KOPT-K1 (cell line): Measurements from ENCODE around the gene HSPA1A.

Experiments
- H3K27ac ChIP-seq: fragments of 200-600 bp; sonication (generic); 2 replicates; pipeline ENCODE4 v1.5.1; 2016; ENCODE audit warnings: antibody characterized with exemption, mild to moderate bottlenecking, low read depth, low read length; ENCODE audit not compliant: poor library complexity, severe bottlenecking
- H3K36me3 ChIP-seq: fragments of 200-600 bp; sonication (generic); 2 replicates; pipeline ENCODE4 v1.5.1; 2017; ENCODE audit warnings: antibody characterized with exemption, mild to moderate bottlenecking, low read length, moderate library complexity; ENCODE audit not compliant: insufficient read depth
- H3K9me3 ChIP-seq: fragments of 200-600 bp; sonication (generic); 2 replicates; pipeline ENCODE4 v1.5.1; 2017; ENCODE audit warnings: antibody characterized with exemption, low read length, mild to moderate bottlenecking; ENCODE audit not compliant: insufficient read depth, poor library complexity, severe bottlenecking

The HSPA1A gene

DNA sequence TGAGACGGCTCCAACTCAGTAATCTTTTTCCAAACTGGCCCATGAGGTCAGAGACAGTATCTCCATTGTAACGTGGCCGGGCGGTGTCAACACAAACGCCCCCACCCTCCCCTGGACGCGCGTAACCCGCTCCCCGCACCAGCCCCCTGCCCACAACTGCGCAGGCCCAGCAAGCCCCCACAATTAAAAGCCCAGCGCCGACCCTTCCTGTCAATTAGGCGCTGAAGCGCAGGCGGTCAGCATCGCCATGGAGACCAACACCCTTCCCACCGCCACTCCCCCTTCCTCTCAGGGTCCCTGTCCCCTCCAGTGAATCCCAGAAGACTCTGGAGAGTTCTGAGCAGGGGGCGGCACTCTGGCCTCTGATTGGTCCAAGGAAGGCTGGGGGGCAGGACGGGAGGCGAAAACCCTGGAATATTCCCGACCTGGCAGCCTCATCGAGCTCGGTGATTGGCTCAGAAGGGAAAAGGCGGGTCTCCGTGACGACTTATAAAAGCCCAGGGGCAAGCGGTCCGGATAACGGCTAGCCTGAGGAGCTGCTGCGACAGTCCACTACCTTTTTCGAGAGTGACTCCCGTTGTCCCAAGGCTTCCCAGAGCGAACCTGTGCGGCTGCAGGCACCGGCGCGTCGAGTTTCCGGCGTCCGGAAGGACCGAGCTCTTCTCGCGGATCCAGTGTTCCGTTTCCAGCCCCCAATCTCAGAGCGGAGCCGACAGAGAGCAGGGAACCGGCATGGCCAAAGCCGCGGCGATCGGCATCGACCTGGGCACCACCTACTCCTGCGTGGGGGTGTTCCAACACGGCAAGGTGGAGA is at the start of gene HSPA1A, which contains the start of gene HSPA1L:
TSS of gene HSPA1A (plus strand) at position 519 of the 814 bp plus-strand sequence. CDS start at position 733, 214 bp downstream.
TSS of gene HSPA1L (minus strand) at position 259 of the 814 bp plus-strand sequence. CDS start 3,311 bp downstream, outside the sequence.
- Histone ChIP-seq H3K27ac (no peak within 1 kb of the TSS), H3K36me3 (no peaks in the 10 kb centered on the region), H3K9me3 (no peaks in the 10 kb centered on the region)

DNA sequence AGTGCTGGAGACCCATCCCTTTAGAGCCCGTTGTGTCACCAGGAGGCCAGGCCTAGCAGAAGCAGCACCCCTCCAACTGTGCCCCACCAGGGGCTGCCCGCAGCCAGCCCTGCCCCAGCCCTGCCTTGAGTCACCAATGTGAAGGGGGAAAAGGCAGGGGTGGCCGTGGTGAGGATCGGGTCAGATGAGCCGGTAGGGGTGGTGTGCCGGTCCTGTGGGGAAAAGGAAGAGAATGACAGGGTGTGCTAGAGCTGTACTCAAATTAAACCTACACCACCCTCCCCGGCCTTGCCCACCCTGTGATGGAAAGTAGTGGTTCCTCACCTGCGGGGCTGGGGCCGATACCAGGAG is 49.8 kb upstream of the HSPA1A start:
- Histone ChIP-seq H3K36me3 (peaks cover 53% of the 10 kb centered on the region), H3K9me3 (no peaks in the 10 kb centered on the region), H3K27ac (no peak overlapping the region)

DNA sequence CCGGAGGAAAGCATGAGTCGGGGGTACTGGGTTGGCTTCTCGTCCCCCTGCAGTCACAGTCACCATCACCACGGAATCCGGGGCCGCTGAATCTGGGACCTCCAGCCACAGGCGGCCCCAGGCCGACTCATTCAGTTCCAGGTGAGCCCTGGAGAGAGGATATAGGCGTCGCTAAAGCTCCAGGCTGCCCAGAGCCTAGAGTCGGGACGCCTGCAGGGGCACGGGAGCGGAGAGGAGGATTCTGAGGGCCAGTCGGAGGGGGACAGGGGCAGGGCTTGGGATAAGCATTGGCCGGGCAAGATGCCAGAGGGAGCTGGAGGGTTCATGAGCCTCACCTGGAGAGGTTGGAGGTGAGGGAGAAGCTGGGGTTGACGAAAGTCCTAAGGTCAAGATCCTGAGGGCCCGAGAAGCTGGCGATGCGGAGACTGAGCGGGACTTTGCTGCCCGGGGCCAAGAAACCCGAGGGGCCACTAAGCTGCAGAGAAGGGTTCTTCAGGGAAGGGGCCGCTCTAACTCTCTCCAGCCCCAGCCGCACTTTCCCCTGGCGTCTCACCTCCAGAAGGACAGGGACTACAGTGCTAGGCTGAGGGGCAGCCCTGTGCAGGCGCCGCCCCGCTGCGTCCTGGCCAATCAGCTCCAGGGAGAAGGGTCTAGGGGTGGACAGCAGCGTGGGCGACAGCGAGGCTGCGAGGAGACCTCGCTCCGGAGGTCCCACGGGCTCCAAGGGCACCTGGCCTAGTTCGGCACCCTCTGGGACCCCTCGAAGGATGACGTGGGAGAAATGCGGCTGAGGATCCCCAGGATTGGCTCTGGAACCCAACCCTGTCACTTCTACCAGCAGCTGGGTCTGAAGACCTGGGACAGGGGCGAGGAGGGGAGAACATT is 49.2 kb upstream of the HSPA1A start:
- H3K9me3 ChIP-seq, result no peaks in the 10 kb centered on the region
- no peak overlapping the region for H3K27ac ChIP-seq
- peaks cover 47% of the 10 kb centered on the region for H3K36me3 ChIP-seq

- Histone ChIP-seq H3K27ac (no peak overlapping the region), H3K9me3 (no peaks in the 10 kb centered on the region), H3K36me3 (peaks cover 37% of the 10 kb centered on the region)
Observed at GRCh38 chr6:31767096-31767645, 48.2 kb upstream of the HSPA1A start.

GRCh38 chr6:31768363-31769257 is 46.7 kb upstream of the HSPA1A start:
- no peak overlapping the region for H3K27ac ChIP-seq
- H3K9me3 ChIP-seq, result no peaks in the 10 kb centered on the region
- peaks cover 22% of the 10 kb centered on the region for H3K36me3 ChIP-seq

GRCh38 chr6:31769684-31770371 is 45.5 kb upstream of the HSPA1A start:
- 0 out of 2 replicates have a peak, but pooled peaks cover 10% of the 10 kb centered on the region for H3K36me3 ChIP-seq
- H3K27ac ChIP-seq, result no peak overlapping the region
- H3K9me3 ChIP-seq, result no peaks in the 10 kb centered on the region

DNA sequence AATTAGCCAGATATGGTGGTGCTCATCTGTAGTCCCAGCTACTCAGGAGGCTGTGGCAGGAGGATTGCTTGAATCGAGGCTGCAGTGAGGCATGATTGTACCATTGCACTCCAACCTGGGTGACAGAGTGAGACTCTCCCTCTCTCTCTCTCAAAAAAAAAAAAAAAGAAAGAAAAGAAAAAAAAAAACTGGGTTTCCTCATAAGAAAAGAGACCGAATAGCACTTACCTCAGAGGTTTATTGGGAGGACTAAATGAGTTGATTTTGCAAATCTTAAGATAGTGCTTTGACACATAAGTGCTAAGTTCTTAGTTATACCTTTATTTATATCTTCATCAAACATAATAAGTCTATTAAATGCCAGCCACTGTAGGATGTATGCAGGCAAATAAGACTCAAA is 44.5 kb upstream of the HSPA1A start:
- no peaks in the 10 kb centered on the region for H3K9me3 ChIP-seq
- no peak overlapping the region for H3K27ac ChIP-seq
- H3K36me3 ChIP-seq, result 0 out of 2 replicates have a peak, but pooled peaks cover 2% of the 10 kb centered on the region

DNA sequence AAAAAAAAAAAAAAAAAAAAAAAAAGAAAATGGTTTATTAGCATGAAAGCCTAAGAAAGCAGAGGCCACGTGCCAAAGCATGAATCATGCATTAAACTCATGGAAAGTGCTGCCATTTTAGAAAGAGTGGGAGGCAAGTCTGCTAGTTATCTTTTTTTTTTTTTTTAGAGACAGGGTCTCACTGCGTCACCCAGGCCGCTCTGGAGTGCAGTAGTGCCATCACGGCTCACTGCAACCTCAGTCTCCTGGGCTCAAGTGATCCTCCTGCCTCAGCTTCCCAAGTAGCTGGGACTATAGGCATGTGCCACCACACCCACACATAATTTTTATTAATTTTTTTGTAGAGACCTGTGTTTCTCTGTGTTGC is 43.4 kb upstream of the HSPA1A start:
- Histone ChIP-seq H3K9me3 (no peaks in the 10 kb centered on the region), H3K27ac (no peak overlapping the region), H3K36me3 (no peaks in the 10 kb centered on the region)

DNA sequence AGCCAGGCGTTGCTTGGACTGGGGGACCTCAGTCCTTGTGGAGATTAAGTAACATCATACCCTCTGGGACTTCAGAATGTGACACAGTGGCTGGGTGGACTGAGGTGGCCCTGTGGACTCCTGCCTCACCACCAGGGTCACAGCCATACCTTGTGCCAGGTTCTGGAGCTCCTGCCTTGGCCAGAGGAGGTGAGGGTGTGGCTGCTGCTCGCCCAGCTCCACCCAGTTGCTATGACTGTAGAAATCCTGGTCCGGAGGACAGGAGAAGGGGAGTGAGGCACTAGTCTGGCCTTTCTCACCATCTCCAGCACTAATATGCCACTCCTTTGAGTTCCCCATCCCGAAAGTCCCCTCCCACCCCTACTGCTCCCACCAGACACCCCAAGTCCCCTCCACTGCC is 40.2 kb upstream of the HSPA1A start:
- peaks cover 29% of the 10 kb centered on the region for H3K36me3 ChIP-seq
- no peak overlapping the region for H3K27ac ChIP-seq
- H3K9me3 ChIP-seq, result no peaks in the 10 kb centered on the region

DNA sequence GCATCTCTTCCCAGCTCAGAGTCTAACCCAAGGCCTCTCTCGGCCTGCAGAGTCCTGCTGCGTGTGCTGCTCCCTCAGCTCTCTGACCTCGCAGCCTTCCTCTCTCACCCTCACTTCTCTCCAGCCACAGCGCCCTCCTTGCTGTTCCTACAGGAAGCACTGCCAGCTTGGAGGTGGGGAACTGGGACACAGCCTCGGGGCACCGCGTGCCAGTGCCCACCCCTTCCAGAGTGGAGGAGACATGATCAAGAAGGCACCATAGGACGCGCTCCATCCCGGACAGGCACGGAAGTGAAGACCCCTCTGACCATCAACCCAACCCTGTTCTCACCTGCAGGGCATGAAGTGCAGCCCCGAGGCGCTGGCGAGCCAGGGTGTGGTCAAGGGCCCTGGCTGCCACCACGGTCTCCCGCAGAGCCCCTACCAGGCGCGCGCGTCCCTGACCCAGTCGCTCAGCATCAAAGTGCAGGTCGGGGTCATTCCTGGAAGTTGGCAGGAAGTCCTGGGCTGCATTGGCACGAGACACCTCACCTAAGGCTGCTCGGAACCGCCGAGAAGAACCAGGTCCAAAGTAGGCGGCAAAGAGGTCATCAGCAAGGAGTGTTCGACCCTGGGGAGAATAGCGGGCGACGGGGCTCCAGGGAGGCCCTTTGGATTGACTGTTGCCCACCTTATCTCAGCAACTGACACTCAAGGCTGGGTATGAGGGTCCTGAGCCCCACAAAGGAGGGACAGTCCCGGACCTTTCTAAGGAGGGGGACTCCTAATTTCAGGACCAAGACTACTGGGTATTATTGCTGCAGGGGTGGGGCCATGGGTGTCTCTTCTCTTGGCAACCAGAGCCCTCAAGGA is 39.5 kb upstream of the HSPA1A start:
- peaks cover 36% of the 10 kb centered on the region for H3K36me3 ChIP-seq
- H3K9me3 ChIP-seq, result no peaks in the 10 kb centered on the region
- H3K27ac ChIP-seq, result no peak overlapping the region

GRCh38 chr6:31776485-31776988 is 38.8 kb upstream of the HSPA1A start:
- Histone ChIP-seq H3K27ac (no peak overlapping the region), H3K9me3 (no peaks in the 10 kb centered on the region), H3K36me3 (peaks cover 43% of the 10 kb centered on the region)

- Histone ChIP-seq H3K27ac (no peak within 1 kb of the TSS), H3K36me3 (peaks cover 49% of the 10 kb centered on the region), H3K9me3 (no peaks in the 10 kb centered on the region)
Observed at GRCh38 chr6:31776989-31777666, 38.2 kb upstream of the HSPA1A start, which contains the start of gene VWA7. Gene VWA7 (minus strand): TSS chr6:31777328. CDS start chr6:31776779, 549 bp downstream.

DNA sequence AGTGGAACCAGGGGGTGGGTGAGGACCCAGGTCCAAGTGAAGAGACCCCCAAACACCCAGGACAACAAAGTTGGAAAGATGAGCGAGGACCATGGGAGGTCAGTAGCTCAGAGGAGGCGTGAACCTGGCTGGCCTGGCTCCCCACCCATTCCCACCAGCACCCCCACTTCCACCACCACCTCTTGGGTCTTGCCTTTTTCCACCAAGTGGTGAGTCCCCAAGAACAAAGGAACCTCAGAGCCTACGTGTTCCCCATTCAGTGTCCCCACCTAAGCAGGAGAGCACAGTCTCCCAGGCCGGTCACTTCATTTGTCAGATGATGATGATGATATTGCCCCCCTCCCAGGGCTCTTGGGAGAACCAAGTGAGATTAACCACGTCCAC is 37.7 kb upstream of the HSPA1A start:
- Histone ChIP-seq H3K27ac (no peak overlapping the region), H3K36me3 (peaks cover 54% of the 10 kb centered on the region), H3K9me3 (no peaks in the 10 kb centered on the region)
